Measurements from ENCODE around the gene SLC5A10.

SLC5A10 gene

DNA sequence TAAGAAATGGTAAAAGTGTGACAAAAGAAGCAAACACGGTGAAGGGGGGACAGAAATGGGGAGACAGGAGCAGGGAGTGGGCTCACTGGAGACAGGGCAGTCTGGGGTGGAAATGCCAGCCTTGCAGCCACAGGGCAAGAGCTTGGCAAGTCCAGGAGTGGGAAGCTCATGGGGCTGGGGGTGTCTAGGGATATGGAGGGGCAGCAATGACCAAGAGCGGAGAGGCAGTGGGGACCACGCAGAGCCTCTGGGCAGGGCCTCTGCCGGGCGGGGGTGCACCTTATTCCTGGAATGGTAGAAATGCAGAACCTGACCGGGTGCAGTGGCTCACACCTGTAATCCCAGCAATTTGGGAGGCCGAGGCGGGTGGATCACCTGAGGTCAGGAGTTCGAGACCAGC is 12.6 kb downstream of the SLC5A10 start:
- no peak for DNase-seq (ENCODE audit: low read depth)

DNA sequence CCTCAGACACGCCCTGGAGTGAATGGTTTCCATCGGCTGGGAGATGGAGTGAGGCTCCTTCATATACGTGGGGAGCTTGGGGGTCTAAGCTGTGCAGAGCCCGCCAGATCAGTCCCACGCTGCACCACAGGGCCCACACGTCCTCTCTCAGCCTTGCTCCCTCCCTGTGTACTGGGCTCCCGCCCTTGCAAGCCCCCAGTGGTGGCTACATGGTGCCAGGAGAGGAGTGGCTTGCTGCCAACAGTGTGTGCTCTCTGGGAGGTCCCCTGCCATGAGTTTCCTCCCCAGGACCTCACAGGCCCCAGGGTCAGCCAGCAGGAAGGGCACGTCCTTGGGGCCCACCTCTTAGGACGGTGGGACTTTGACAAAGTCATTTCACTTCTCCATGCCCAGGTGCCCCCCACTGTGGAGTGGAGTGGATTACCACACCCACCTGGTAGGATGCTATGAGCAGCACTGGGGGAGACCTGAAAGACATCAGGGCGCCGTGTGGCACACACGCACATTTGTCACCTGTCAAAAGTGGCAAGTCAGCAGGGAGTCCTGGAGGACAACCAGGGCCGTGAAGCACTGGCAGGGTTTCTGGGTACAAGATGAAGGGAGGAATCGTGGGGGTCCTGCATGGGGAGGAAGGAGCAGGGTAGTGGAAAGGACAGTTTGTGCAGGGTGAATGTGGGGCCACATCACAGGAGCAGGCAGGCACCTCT is 13.7 kb downstream of the SLC5A10 start:
- DNase-seq (ENCODE audit: low read depth) = no peak

DNA sequence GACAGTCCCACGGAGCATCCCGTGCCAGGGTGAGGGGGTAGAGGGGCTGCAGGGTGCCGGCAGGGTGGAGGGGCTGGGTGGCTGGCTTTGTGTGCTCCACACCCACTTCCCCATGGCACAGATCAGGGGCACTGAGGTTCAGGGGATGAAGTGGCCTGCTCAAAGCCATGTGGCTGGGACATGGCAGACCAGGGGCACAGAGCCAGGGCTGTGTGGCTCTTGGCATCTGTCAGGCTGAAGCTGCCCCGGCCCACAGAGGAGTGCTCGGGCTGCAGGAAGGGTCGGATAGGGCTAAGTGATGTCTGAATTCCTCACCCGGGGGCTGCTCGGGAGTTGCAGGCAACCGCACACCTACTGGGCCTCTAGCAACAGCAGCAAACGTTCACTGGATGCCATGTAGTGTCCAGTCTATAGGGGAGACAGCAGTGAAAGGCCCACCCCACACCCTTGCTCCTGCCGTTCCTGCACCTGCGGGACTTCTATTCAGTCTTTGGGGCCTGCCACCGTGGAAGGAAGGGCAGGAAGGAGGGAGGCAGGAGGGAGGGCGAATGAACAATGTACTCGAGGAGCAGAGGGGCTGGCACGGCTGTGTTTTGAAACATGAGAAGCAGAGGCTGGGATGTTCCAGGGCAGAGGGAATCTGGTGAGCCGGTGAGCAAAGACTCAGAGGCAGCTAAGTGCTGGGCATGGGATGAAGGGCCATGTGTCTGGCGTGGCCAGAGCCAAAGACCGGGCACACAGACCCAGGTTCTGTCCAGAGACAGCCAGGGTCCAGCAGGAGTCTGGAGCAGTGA is 15.1 kb downstream of the SLC5A10 start:
- peak; percentile 50 for DNase-seq (ENCODE audit: low read depth)

DNA sequence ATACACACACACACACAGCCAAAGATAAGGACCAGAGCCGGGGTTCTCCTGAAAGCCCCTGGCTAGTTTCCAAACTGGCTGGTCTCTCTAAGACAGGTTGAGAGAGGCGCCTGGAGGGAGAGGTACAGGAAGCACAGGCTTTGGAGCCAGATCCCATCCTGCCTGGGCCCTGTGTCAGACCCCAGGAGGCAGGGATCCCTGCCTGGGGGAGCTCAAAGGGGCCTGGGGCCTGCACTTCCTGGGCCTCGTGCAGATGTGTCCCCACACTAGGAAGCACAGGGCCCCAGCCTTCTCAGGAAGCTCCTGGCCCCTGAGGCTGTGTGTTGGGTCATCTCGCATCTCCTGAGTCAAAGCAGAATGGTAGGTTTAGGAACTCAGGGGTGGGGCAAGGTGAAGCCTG is 16.0 kb downstream of the SLC5A10 start:
- peak; percentile 21 for DNase-seq (ENCODE audit: low read depth)

DNA sequence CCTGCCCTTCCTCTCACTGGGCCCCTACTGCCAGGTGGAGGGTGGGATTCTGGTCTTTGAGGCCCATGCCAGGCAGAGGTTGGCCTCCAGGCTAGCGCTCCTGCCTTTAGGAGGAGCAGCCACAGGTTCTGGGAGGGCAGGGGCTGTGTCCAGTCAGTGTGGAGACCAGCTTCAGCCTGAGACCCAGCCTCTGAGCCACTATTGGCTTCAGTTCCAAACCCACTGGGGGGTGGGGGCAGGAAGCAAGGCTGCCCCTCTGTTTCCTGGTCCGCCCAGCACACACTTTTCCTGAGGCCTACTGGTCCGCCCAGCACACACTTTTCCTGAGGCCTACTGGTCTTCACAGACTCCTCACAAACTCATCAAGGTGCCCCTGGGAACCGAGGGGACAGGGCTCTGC is 16.4 kb downstream of the SLC5A10 start:
- DNase-seq (ENCODE audit: low read depth) = no peak

DNA sequence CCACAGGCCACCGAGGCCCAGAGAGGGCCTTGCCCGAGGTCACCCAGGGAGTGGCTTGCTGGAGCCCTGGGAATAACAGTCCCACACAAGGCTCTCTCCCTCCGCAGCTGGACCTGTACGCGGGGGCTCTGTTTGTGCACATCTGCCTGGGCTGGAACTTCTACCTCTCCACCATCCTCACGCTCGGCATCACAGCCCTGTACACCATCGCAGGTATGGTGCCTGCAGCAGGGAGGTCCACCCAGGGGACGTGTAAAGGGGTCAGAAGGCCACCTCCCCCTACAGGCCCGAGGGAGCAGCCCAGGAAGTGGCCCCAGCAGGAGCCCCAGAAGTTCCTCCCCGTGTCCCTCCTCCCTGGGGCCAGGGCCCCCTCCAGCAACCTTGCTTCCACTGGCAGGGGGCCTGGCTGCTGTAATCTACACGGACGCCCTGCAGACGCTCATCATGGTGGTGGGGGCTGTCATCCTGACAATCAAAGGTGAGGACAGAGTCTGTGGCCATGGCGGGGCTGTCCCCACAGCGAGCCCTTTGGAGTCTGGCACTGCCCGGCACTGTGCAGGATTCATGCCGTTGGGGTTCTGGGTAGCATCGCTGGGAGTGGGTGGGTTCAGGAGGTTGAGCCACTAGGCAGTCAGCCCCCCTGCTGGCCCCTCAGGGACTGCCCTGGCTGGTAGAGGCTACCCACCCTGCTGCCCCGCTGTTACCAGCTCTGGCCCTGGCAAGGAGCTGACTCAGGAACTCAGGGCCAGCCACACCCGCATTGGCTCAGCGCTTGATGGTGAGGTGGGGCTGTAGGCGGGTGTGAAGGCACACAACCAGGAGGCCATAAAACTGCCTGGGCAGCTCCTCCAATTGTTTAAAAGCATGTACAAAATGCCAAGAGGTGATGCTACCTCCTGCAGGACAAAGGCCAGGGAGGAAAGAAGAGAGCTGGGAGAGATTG is 17.3 kb downstream of the SLC5A10 start:
- DNase-seq (ENCODE audit: low read depth) = no peak

DNA sequence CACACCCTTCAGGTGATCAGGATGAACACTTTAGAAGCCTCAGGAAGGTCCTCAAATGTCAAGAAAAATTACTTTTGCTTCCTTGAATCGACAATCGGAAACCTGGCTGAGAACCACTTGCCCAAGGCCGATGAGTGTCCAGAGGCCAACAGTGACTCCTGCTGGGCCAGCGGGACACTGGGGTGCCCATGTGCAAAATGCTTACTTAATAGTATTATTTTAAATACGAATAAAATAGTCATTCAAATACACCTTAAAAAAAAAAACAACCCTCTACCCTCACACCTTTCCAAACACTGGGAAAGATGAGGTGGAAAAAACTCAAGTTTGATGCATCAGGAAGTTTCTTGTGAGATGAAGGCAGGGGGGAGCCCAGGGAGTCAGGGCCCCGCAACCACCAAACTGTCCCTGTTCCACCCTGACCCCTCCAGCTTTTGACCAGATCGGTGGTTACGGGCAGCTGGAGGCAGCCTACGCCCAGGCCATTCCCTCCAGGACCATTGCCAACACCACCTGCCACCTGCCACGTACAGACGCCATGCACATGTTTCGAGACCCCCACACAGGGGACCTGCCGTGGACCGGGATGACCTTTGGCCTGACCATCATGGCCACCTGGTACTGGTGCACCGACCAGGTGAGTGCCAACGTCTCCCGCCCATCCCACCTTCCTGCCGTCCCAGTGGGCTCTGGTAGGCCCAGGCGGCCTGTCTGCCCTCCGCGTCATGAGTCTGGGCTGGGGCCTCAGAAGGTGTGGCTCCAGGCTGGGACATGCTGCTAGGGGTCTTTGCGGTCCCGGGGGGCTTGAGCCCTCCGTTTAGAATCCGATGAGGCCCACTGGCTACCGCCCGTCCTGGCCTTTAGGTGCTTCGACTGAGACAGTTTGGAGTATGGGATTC is 18.9 kb downstream of the SLC5A10 start:
- DNase-seq (ENCODE audit: low read depth) = no peak

DNA sequence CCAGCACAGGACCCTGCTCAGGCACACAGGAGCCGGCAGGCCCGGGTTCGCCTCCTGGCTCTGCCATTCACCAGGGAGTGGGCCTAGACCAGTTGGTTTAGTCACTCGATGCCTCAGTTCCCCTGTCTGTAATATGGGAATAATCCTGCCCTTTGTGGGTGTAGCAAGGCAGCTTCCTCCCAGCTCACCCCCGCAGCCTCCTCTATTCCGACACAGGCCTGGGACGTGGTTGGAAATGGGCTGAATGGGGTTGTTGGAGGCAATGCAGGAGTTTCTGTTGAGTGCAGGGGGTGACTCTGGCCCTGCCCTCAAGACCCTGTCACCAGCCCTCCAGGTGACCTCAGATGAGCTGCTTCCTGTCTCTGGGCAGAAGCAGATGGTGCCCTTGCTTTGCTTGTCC is 19.8 kb downstream of the SLC5A10 start:
- no peak for DNase-seq (ENCODE audit: low read depth)

DNA sequence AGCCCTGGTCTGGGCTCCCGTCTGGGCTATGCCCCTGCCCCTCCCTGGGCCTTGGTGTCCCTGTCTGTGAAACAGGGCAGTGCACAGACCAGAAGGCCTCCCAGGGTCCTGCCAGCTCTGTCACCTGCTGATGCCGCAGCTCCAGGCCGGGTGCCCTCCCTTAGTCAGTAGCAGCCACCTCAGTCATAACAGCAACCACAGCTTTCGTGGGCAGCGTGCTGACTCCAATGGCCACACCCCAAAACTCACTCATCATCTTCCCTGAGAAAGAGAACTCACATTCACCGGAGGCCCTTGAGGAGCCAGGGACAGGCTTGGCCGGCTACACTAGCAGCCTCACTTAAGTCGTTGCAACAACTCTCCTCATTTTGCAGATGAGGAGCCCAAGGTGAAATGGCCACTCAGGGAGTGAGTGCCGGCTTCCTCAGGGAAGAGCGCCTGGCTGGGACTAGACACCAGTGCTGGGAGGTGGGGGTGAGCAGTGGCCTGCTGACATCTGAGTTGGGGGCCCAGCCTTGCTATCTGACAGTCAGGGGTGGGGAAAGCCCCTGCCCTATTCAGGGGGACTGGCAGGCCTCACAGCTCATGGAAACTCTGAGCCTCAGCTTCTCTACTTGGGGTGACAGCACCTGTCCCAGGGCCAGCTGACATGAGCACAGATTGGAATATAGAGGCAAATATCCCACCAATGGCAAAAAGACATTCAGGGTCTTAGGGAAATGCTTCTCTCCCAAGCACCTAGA is 22.6 kb downstream of the SLC5A10 start:
- peak; percentile 18 for DNase-seq (ENCODE audit: low read depth)

DNA sequence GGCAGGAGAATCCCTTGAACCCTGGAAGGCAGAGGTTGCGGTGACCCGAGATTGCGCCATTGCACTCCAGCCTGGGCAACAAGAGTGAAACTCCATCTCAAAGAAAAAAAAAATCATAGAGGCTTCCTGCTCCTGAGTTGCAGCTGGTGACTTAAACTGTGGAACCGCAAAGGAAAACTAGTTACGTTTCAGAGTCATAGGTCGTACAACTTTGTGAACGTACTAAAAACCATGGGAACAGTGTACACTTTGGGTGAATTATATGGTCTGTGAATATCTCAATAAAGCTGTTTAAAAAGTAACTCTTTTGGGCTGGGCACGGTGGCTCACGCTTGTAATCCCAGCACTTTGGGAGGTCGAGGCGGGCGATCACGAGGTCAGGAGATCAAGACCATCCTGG is 23.6 kb downstream of the SLC5A10 start:
- DNase-seq (ENCODE audit: low read depth) = no peak

DNA sequence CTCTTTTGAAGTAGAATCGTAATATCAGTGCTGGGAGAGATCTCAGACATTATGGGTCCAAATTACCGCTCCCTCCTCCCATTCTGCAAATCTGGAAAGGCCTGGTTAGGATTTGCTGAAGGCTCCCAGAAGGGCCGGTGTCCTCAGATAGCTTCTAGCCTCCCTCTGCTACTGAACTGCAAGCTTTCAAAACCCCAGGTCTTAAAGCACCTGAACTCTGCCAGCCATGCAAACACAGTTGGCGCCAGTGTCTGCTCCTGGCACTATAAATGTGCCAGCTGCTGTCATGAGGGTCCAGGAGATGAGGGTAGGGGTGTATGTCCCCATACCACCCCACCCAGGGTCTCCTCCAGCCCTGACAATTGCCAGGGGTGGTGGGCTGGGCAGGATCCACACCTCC is 24.2 kb downstream of the SLC5A10 start:
- DNase-seq (ENCODE audit: low read depth) = no peak

DNA sequence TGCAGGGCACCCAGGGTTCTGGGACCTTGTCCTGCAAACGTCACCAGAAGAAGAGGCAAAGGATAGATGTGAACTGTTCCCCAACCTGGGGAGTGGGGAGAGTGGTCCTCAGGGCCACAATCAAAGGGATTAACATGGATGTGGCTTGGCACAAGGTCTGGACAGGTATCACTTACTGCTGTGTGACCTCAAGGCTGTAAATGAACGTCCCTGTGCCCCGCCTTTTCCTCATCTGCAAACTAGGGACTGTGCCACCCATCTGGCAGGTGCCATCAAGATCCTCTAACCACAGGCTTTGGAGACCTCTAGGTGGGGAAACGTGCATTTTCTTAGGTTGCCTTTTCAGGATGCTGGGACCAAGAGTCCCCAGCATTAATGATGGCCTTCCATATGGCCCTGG is 25.1 kb downstream of the SLC5A10 start:
- no peak for DNase-seq (ENCODE audit: low read depth)

DNA sequence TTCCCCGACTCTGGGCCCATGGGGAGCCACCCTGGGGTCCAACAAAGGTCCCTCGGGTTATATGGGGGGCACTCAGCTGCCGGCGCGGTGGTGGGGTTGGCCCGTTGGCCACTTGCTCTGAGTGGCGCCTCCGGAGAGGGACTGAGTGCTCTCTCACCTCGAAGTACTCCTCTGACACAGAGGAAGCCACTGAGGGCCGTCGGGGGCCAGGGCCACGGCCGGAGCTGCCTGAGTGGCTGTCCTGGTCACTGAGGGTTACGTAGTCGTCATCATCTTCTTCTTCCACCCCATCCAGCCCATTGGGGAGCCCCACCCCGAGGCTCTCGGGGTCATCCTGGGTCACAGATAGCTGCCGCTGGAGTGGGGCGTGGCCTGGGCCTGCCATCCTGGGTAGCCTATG is 25.7 kb downstream of the SLC5A10 start:
- no peak for DNase-seq (ENCODE audit: low read depth)

DNA sequence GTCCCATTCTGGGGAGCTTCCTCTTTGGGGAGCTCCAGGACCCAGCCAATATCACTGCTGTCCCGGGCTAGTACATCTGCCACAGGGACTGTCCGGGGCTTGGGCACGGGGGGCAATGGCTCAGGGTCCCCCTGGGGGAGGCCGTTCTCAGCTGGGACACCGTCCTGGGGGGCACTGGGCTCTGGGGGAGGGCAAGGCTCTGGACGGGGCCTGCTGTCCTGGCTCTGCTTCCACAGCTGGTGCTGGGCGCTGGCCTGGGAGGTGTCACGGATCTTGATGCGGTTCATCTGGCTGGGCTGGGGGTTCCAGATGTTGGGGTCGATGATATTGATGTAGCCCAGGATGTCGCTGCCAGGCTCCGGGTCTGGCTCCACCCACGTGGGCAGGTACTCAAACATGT is 26.1 kb downstream of the SLC5A10 start:
- no peak for DNase-seq (ENCODE audit: low read depth)

DNA sequence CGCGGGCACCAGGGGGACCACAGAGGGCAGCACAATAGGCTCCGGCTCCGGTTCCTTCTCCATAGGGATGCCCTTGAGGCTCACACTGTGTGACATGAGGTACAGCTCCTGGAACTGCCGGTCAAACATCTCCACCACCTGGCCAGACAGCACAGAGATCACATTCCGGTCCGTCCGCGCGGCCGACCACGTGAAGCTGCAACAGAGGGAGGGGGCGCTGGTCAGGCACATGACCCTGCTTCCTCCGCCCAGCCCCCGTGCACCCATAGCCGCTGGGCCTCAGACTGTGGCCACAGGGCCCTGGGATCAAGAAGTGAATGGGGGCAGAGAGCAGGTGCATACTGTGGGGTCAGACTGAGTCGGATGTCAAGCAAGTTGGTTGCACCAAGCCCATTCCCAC is 26.7 kb downstream of the SLC5A10 start:
- no peak for DNase-seq (ENCODE audit: low read depth)

DNA sequence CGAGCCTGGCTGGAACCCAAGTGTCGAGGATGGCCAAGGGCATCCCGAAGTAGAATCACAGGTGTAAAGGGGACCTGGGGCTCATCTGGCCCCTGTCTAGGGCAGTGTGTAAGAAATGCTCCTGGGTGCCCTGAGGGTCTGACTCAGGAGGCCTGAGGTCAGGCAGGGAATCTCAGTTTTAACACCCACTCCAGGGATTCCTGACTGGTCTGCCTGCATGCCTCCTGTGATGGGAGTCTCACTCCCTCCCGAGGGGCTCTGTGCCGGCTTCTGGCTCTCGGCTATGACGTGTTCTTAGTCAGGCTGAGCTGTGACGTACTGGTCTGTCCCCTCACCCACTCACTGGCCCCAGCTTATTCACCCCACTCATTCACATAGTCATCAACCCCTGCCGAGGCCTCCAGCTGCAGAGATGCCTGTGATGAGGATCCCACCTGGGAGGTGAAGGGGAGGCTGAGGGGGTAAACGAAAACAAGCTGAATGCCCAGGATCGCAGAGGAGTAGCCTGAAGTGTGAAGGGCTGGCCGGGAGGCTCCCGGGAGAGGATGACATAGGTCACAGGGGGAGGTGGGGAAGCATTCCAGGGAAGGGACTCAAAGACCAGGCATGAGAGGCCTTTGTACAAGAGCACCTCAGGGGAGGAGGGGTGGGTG is 28.8 kb downstream of the SLC5A10 start:
- DNase-seq (ENCODE audit: low read depth) = peak; percentile 58

DNA sequence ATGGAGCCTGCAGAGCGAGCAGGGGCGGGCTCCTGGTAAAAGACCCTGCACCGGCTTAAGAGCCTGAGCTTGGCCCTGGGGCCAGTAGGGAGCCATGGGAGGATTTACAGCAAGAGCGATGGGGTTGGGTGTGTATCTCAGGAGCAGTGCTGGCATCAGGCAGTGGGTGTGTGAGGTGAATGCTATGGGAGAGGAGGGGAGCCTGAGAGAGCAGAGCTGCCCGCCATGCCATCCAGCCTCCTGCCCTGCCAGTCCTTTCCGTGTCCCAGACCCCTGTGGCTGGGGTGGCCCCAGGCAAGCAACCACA is 29.3 kb downstream of the SLC5A10 start:
- no peak for DNase-seq (ENCODE audit: low read depth)

DNA sequence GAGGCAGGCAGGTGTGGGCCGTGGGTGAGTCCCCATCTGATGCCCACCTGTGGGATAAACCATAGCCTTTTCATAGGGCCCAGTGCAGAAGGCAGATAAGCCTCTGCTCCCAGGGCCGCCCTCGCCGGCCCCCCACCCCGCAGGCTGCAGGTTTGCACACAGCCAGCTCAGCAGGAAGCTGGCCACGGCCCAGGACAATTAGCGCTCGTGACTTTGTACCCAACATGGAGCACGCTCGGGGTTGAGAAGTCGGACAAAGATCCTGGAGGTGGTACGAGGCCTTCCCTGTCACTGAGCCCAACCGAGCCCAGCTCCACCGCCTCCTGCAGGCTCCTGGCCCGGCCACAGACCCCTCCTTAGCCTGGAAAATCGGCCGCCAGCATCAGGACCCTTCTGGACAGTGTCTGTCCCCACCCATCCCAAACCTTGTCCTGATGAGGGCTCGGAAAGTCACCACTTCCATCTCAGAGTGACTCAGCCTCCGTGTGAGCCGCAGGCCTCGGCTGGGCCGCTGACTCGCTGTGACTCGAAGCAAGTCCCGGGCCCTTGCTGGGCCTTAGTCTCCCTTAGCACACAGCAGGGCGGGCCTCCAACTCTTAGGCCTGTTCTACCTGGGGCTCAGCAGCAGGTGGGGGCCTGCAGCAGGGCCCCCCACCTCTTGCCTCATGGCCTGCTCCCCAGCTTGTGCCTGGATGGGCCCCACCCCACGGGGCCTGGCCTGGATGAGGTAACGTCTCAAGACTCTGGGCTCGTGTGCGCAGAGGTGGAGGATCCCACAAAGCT is 29.9 kb downstream of the SLC5A10 start:
- peak; percentile 75 for DNase-seq (ENCODE audit: low read depth)

DNA sequence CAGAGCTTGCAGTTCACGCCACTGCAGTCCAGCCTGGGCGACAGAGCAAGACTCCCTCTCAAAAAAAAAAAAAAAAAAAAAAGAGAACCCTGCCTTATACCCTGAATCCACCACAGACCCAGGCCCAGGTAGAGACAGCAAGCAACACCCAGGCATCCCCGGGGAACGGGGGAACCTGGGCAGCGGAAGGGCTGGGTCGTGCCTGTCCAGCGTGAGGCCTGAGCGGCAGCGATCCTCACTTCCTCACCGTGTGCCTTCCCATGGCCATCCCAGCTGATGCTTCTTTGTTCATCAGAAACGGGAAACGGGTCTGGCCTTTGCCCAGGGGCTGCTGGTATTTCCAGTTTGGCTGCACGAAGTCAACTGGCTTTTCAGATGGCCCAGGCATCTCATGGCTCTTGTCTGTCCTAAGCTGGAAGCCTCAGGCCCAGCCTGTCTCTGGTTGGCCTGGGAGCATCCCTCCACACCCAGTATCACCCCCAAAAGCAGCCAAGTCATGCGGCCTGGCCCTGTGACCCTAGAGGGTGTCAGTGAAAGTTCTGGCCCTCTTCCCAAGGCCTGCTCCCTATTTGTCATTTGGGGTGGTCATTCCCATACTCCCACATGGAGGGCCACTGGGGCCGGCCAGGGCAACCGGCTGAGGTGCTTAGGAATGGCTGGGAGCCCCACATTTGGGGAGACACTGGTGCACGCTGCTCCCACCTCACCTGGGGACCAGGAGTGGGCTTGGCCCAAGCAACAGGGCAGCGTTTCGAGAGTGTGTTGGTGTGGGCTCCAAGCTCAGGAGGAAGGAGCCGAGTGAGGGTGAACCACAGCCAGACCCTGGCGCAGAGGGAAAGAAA is 32.5 kb downstream of the SLC5A10 start:
- no peak for DNase-seq (ENCODE audit: low read depth)
